ENCODE data around the gene MPRIP. TPM values are rescaled to one million over a fixed set of nuclear protein-coding genes. Genes with fewer than 3 reads are reported as not detected.

The MPRIP gene
- total RNA-seq, 1 donor, result 127 TPM

GRCh38 chr17:17027442-17028058 is 14.7 kb upstream of the MPRIP start:
- DNase-seq (ENCODE audit: low read depth in 2 of 3, low spot score in 2 of 3), result no peak

- DNase-seq (ENCODE audit: low read depth in 2 of 3, low spot score in 2 of 3), result no peak
Observed at GRCh38 chr17:17028059-17028877, 14.0 kb upstream of the MPRIP start.

- no peak for DNase-seq (ENCODE audit: low read depth in 2 of 3, low spot score in 2 of 3)
Observed at GRCh38 chr17:17028878-17029535, 13.2 kb upstream of the MPRIP start.

GRCh38 chr17:17029938-17030337 is 12.3 kb upstream of the MPRIP start:
- DNase-seq (ENCODE audit: low read depth in 2 of 3, low spot score in 2 of 3), result no peak

GRCh38 chr17:17030515-17031211 is 11.6 kb upstream of the MPRIP start:
- no peak for DNase-seq (ENCODE audit: low read depth in 2 of 3, low spot score in 2 of 3)

- no peak for DNase-seq (ENCODE audit: low read depth in 2 of 3, low spot score in 2 of 3)
Observed at GRCh38 chr17:17032131-17032692, 10.0 kb upstream of the MPRIP start.

GRCh38 chr17:17033466-17033865 is 8.8 kb upstream of the MPRIP start:
- DNase-seq (ENCODE audit: low read depth in 2 of 3, low spot score in 2 of 3), result no peak

- DNase-seq (ENCODE audit: low read depth in 2 of 3, low spot score in 2 of 3), result peak in 1 of 3 donors; percentile 57
Observed at GRCh38 chr17:17034026-17034425, 8.2 kb upstream of the MPRIP start.

GRCh38 chr17:17034496-17035075 is 7.7 kb upstream of the MPRIP start:
- no peak for DNase-seq (ENCODE audit: low read depth in 2 of 3, low spot score in 2 of 3)

GRCh38 chr17:17035490-17035889 is 6.8 kb upstream of the MPRIP start:
- DNase-seq (ENCODE audit: low read depth in 2 of 3, low spot score in 2 of 3), result no peak

GRCh38 chr17:17035920-17036523 is 6.2 kb upstream of the MPRIP start:
- no peak for DNase-seq (ENCODE audit: low read depth in 2 of 3, low spot score in 2 of 3)

- DNase-seq (ENCODE audit: low read depth in 2 of 3, low spot score in 2 of 3), result peak in 2 of 3 donors; percentile 89 to 95
Observed at GRCh38 chr17:17036524-17036998, 5.7 kb upstream of the MPRIP start.

- no peak for DNase-seq (ENCODE audit: low read depth in 2 of 3, low spot score in 2 of 3)
Observed at GRCh38 chr17:17039911-17040310, 2.3 kb upstream of the MPRIP start.

- no peak for DNase-seq (ENCODE audit: low read depth in 2 of 3, low spot score in 2 of 3)
Observed at GRCh38 chr17:17041018-17041521, 1.2 kb upstream of the MPRIP start.

- peak; percentile 88 to 98 (median 98) for DNase-seq (ENCODE audit: low read depth in 2 of 3, low spot score in 2 of 3)
Observed at GRCh38 chr17:17041571-17042383, 480 bp upstream of the MPRIP start.

- no peak for DNase-seq (ENCODE audit: low read depth in 2 of 3, low spot score in 2 of 3)
Observed at GRCh38 chr17:17042851-17043460, 699 bp downstream of the MPRIP start.

GRCh38 chr17:17043461-17044271 is 1.4 kb downstream of the MPRIP start:
- no peak for DNase-seq (ENCODE audit: low read depth in 2 of 3, low spot score in 2 of 3)

Data from hematopoietic multipotent progenitor cell (in vitro differentiated cells).